ACC112 (cell line): ENCODE measurements around the gene GNB5.

Experiments
- H2AFZ ChIP-seq: fragments of 200-600 bp; sonication (generic); one replicate; pipeline ENCODE4 v1.6.0; 2017; ENCODE audit warnings: antibody characterized with exemption, low read length; ENCODE audit not compliant: unreplicated experiment
- H3K27ac ChIP-seq: fragments of 200-600 bp; sonication (generic); 2 replicates; pipeline ENCODE4 v1.5.1; 2014; ENCODE audit warnings: low read depth, mild to moderate bottlenecking, antibody characterized with exemption, low read length, moderate library complexity
- H3K27me3 ChIP-seq: fragments of 200-600 bp; sonication (generic); 2 replicates; pipeline ENCODE4 v1.6.1; 2014; ENCODE audit warnings: mild to moderate bottlenecking, antibody characterized with exemption, low read length, moderate library complexity, mixed read lengths; ENCODE audit not compliant: insufficient read depth
- H3K36me3 ChIP-seq: fragments of 200-600 bp; sonication (generic); 2 replicates; pipeline ENCODE4 v1.6.1; 2016; ENCODE audit warnings: mild to moderate bottlenecking, antibody characterized with exemption, low read length, moderate library complexity, mixed read lengths; ENCODE audit not compliant: insufficient read depth
- H3K4me1 ChIP-seq: fragments of 200-600 bp; sonication (generic); one replicate; pipeline ENCODE4 v1.6.1; 2016; ENCODE audit warnings: low read length, mixed read lengths; ENCODE audit not compliant: insufficient read depth, unreplicated experiment, control insufficient read depth
- H3K4me3 ChIP-seq: fragments of 200-600 bp; sonication (generic); 2 replicates; pipeline ENCODE4 v1.5.1; 2014; ENCODE audit warnings: mild to moderate bottlenecking, low read depth, low read length
- H3K79me2 ChIP-seq: fragments of 200-600 bp; sonication (generic); one replicate; pipeline ENCODE4 v1.6.0; 2016; ENCODE audit warnings: low read length; ENCODE audit not compliant: control insufficient read depth, unreplicated experiment, insufficient read depth

GNB5 gene

GRCh38 chr15:52076889-52077781 lies 114.1 kb downstream of the GNB5 start:
- H3K27me3 ChIP-seq = no peaks in the 10 kb centered on the region
- no peaks in the 10 kb centered on the region for H3K36me3 ChIP-seq
- peak overlapping the region; percentile 70 for H2AFZ ChIP-seq
- peak overlapping the region; percentile 97 for H3K27ac ChIP-seq
- H3K4me1 ChIP-seq = peaks cover 30% of the 10 kb centered on the region
- peak overlapping the region; percentile 33; the same call in 1 of the 2 replicates for H3K4me3 ChIP-seq
- H3K79me2 ChIP-seq = no peaks in the 10 kb centered on the region

- Histone ChIP-seq H3K27ac (no peak overlapping the region), H3K36me3 (peaks cover 2% of the 10 kb centered on the region; the same call in 1 of the 2 replicates), H3K79me2 (no peaks in the 10 kb centered on the region), H3K4me1 (peaks cover 6% of the 10 kb centered on the region), H2AFZ (no peak overlapping the region), H3K4me3 (no peak overlapping the region), H3K27me3 (no peaks in the 10 kb centered on the region)
Measured at GRCh38 chr15:52071570-52071969, 119.6 kb downstream of the GNB5 start.

GRCh38 chr15:52069559-52069958 lies 121.6 kb downstream of the GNB5 start:
- Histone ChIP-seq H3K27ac (no peak overlapping the region), H3K36me3 (peaks cover 4% of the 10 kb centered on the region; the same call in 1 of the 2 replicates), H3K79me2 (no peaks in the 10 kb centered on the region), H3K4me3 (no peak overlapping the region), H3K27me3 (no peaks in the 10 kb centered on the region), H2AFZ (no peak overlapping the region), H3K4me1 (no peaks in the 10 kb centered on the region)

GRCh38 chr15:52068004-52068615 lies 123.1 kb downstream of the GNB5 start:
- Histone ChIP-seq H3K4me3 (no peak overlapping the region), H2AFZ (no peak overlapping the region), H3K27ac (no peak overlapping the region), H3K36me3 (peaks cover 13% of the 10 kb centered on the region), H3K27me3 (no peaks in the 10 kb centered on the region), H3K79me2 (no peaks in the 10 kb centered on the region), H3K4me1 (no peaks in the 10 kb centered on the region)

GRCh38 chr15:52067545-52067926 lies 123.7 kb downstream of the GNB5 start:
- H3K4me3 ChIP-seq = no peak overlapping the region
- peaks cover 18% of the 10 kb centered on the region for H3K36me3 ChIP-seq
- H2AFZ ChIP-seq = no peak overlapping the region
- H3K27me3 ChIP-seq = no peaks in the 10 kb centered on the region
- H3K79me2 ChIP-seq = no peaks in the 10 kb centered on the region
- no peak overlapping the region for H3K27ac ChIP-seq
- no peaks in the 10 kb centered on the region for H3K4me1 ChIP-seq

- no peaks in the 10 kb centered on the region for H3K79me2 ChIP-seq
- no peak overlapping the region for H3K4me3 ChIP-seq
- H2AFZ ChIP-seq = no peak overlapping the region
- no peaks in the 10 kb centered on the region for H3K27me3 ChIP-seq
- H3K4me1 ChIP-seq = no peaks in the 10 kb centered on the region
- H3K36me3 ChIP-seq = peaks cover 18% of the 10 kb centered on the region
- no peak overlapping the region for H3K27ac ChIP-seq
Measured at GRCh38 chr15:52066842-52067544, 124.2 kb downstream of the GNB5 start.
